ENCODE results near the gene PPP1R8.

GRCh38 chr1:27868932-27869718, 38.5 kb downstream of the PPP1R8 start:
- TF ChIP-seq CTCF (IDR thresholded peaks at IDR 0.05) (no peak), POLR2A (IDR thresholded peaks at IDR 0.05) (no peak), EP300 (IDR thresholded peaks at IDR 0.05; ENCODE audit: low read depth) (no peak)
